Esophagus squamous epithelium (tissue), 4 donors: ENCODE results near the gene ARL5B.

Source experiments
- CTCF ChIP-seq, 6 experiments: fragments of 450-650 bp in 4 of 6; fragments of 200-600 bp in 2 of 6; sonication (generic) in 2 of 6; IDR thresholded peaks; one replicate each; pipeline ENCODE4 v1.5.1; 2016 to 2019; ENCODE audit warnings: antibody characterized with exemption in 6 of 6, mild to moderate bottlenecking in 4 of 6, moderate library complexity in 4 of 6
- POLR2A ChIP-seq, 4 donors: fragments of 450-650 bp; IDR thresholded peaks; one replicate each; pipeline ENCODE4 v1.6.1; 2017; ENCODE audit warnings: antibody characterized with exemption in 4 of 4, mild to moderate bottlenecking in 4 of 4, moderate library complexity in 3 of 4

DNA sequence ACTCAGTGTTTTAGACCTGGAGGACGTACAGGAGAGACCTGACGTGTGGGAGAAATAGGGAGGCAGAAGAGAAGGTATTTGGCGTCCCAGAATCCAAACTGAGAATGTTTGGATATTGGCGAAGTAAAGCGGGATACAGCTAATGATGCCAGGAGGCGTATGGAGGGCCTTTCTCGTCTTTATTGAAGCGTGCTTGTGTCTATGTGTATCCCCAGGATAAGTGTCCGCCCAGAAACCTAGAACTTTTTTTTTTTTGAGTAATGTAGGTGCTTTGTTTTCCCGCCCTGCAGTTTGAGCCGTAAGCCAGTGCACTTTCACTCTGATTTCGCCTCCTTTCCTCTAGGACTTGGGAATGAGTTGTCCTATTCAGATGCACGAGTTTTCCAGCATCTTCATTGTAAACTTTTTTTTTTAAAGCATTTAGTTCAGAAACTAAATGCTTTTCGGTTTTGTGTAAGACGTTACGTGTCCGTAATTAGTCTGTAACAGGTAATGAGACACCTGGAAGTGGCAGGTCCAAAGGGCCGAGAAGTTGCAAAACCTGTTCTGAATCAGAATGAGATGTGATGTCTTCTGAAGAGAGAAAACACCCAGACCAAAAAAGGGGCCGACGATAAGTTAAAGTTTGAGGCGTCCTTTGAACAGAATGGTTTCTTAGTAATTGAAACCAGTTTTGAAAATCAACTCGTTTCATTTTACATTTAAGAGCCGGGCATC is 746 bp downstream of the ARL5B start:
- TF ChIP-seq CTCF (IDR thresholded peaks at IDR 0.05), result no peak
- no peak for TF ChIP-seq POLR2A (IDR thresholded peaks at IDR 0.05)
